Liver (tissue), 9 donors: ENCODE data around the gene CELF4. TPM values are rescaled to one million over a fixed set of nuclear protein-coding genes. Genes with fewer than 3 reads are reported as not detected.

Source experiments
- DNase-seq: peaks from one replicate; pipeline ENCODE4 v3.0.0-alpha.2; 2017; ENCODE audit warnings: low spot score
- H3K27ac ChIP-seq, 2 donors: one replicate each; pipeline ENCODE4 v1.7.0; 2013; ENCODE audit warnings: inconsistent platforms in 2 of 2, low read length in 2 of 2, control low read depth in 1 of 2, low read depth in 1 of 2, mild to moderate bottlenecking in 1 of 2
- H3K27me3 ChIP-seq, 4 donors: one replicate each; pipeline versions ENCODE4 v1.6.1 to v1.7.0; 2013; ENCODE audit warnings: low read length in 3 of 4, inconsistent platforms in 1 of 4, mild to moderate bottlenecking in 1 of 4, moderate library complexity in 1 of 4; ENCODE audit not compliant: control insufficient read depth in 4 of 4, insufficient read depth in 4 of 4
- H3K36me3 ChIP-seq, 4 donors: one replicate each; pipeline versions ENCODE4 v1.6.1 to v1.7.0; 2013; ENCODE audit warnings: low read length in 3 of 4, mild to moderate bottlenecking in 3 of 4, low read depth in 1 of 4, moderate library complexity in 1 of 4; ENCODE audit not compliant: control insufficient read depth in 4 of 4, insufficient read depth in 3 of 4
- H3K4me1 ChIP-seq, 4 donors: one replicate each; pipeline versions ENCODE4 v1.6.1 to v1.7.0; 2013; ENCODE audit warnings: low read length in 3 of 4, mild to moderate bottlenecking in 3 of 4, moderate library complexity in 1 of 4; ENCODE audit not compliant: control insufficient read depth in 4 of 4, insufficient read depth in 4 of 4
- H3K4me3 ChIP-seq, 3 donors: one replicate each; pipeline versions ENCODE4 v1.6.1 to v1.7.0; 2013; ENCODE audit warnings: low read length in 3 of 3, control low read depth in 1 of 3, low read depth in 1 of 3, mild to moderate bottlenecking in 1 of 3
- H3K9ac ChIP-seq, 2 donors: one replicate each; pipeline ENCODE4 v1.7.0; 2013; ENCODE audit warnings: low read length in 2 of 2, mild to moderate bottlenecking in 2 of 2, moderate library complexity in 2 of 2, control low read depth in 1 of 2, low read depth in 1 of 2
- H3K9me3 ChIP-seq, 4 donors: one replicate each; pipeline versions ENCODE4 v1.6.1 to v1.7.0; 2013; ENCODE audit warnings: low read length in 3 of 4; ENCODE audit not compliant: control insufficient read depth in 4 of 4
- GABPA ChIP-seq, 2 donors: IDR thresholded peaks in 1 of 2; conservative IDR thresholded peaks in 1 of 2; 2 replicates each; pipeline ENCODE4 v1.6.1; 2016; ENCODE audit warnings: antibody characterized with exemption in 2 of 2, mild to moderate bottlenecking in 1 of 2, moderate library complexity in 1 of 2
- HNF4A ChIP-seq, 2 donors: conservative IDR thresholded peaks; 2 replicates each; pipeline ENCODE4 v1.6.1; 2016; ENCODE audit warnings: antibody characterized with exemption in 2 of 2, mild to moderate bottlenecking in 2 of 2
- JUND ChIP-seq, 2 donors: IDR thresholded peaks; 2 replicates each; pipeline ENCODE4 v1.6.1; 2016; ENCODE audit warnings: antibody characterized with exemption in 2 of 2
- RXRA ChIP-seq, 2 donors: IDR thresholded peaks; 2 replicates each; pipeline ENCODE4 v1.6.1; 2017 to 2018; ENCODE audit warnings: antibody characterized with exemption in 2 of 2, mild to moderate bottlenecking in 1 of 2
- SP1 ChIP-seq: IDR thresholded peaks from 2 replicates; pipeline ENCODE4 v1.6.1; 2018; ENCODE audit warnings: antibody characterized with exemption, mild to moderate bottlenecking
- TAF1 ChIP-seq: conservative IDR thresholded peaks from 2 replicates; pipeline ENCODE4 v1.6.1; 2016; ENCODE audit warnings: antibody characterized with exemption, mild to moderate bottlenecking
- YY1 ChIP-seq: IDR thresholded peaks from 2 replicates; pipeline ENCODE4 v1.6.1; 2016; ENCODE audit warnings: antibody characterized with exemption, mild to moderate bottlenecking
- WGBS: extraction: QIAGEN DNeasy Blood & Tissue Kit; methylation state at CpG from one replicate; pipeline ENCODE4 v1.1.7; 2013; 5-methylcytosine and 5-hydroxymethylcytosine counted together
- polyA plus RNA-seq, 2 donors: library from polyadenylated mRNA; stranded (reverse) in 1 of 2; unstranded in 1 of 2; fragments of 200-250 nt in 1 of 2; fragments of >200 nt in 1 of 2; fragmentation: Nextera tagmentation in 1 of 2; extraction: Ambion mirVana in 1 of 2; gene quantifications; one replicate each; pipeline versions ENCODE4 v1.2.1 to v1.2.3, GENCODE V29; 2013 to 2015
- total RNA-seq, 2 donors: library from RNA; depleted of rRNA; stranded (reverse); fragments of >200 nt; gene quantifications; one replicate each; pipeline ENCODE4 v1.2.3, GENCODE V29; 2014
- TF ChIP-seq, protein P1 (sequence below): IDR thresholded peaks from 2 replicates; pipeline ENCODE4 v1.6.1; 2016; ENCODE audit warnings: antibody characterized with exemption, mild to moderate bottlenecking
- TF ChIP-seq, protein P2 (sequence below): IDR thresholded peaks from 2 replicates; pipeline ENCODE4 v1.6.1; 2016; ENCODE audit warnings: antibody characterized with exemption
- TF ChIP-seq, protein P3 (sequence below): IDR thresholded peaks from 2 replicates; pipeline ENCODE4 v1.6.1; 2016; ENCODE audit warnings: antibody characterized with exemption
- TF ChIP-seq, protein P4 (sequence below): IDR thresholded peaks from 2 replicates; pipeline ENCODE4 v1.6.1; 2016; ENCODE audit warnings: antibody characterized with exemption
- donor health status: healthy.
- donor health status: healthy.
- donor health status: healthy.
- donor health status: healthy.
- donor health status: healthy.

Gene CELF4
- total and polyA plus RNA-seq, 4 donors, result 0.08 to 0.28 (median 0.21) TPM; not detected in 1

DNA sequence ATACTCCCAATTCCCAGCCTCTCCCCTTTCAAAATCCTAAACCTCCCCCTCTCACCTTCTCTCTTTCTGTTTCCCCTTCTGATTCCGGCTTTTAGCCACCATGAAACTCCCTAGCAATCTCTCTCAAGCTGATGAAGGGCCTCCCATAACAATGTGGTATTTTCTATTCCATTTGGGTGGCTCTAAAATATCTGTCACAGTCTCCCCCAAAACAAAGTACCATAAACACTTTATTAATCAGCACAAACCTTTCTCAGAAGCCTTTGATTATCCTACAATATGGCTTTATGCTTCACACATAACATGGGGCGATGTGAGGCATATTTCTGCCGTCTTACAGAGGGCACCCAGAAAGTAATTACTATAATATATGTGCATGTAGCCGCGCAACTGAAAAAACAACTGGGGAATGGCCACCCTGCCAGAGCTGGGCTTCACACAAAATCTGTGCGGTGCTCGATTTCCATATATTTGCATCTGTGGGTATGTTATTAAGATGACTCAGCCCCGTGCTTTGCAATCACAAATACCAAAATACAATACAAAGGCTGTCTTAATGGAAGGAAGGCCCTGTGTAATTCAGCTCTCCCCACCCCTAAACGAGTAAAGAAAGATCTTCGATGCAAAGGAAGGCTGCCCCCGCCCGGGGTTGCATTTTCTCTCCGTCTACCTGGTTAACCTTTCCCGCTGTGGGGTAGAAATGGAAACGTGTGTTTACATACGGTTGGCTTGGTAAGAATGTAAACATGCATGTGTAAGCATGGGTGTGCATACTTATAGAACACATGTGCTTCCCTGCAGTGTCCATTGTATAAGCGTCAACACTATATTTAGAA lies 81.4 kb downstream of the CELF4 start (continued):
- TF ChIP-seq TAF1, result no peak

DNA sequence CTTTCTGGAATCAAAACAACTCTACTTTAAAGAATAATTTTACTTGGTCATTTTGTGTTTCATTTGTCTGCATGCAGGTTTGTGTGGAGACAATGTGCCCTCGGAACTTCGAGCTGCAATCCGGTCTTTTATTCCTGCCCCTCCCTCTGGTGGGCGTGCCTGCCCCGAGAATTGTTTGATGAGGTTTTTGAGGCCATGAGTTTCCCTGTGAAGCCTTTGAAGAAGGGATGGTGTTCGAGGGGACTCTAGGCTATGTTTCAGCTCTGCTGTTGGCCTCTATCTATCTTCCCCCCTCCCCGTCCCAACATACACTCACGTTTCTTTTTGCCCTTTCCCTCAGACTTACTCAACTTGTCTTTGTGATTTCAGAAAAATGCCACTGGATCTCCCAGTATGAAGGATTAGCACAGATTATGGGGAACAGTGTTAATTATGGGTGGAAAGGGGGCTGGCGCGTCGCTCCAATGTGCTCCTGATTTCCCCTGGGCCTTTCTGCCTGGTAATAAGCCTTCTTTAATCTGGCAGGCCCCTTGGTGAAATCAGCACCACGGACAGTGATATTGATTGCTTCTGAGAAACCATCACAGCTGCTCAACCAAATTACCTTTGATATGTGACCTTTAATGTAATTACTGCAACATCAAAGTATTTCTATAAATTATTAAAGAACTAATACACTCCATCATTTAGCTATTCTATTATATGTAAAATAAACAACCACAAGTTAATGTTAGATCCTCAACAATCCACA lies 82.2 kb downstream of the CELF4 start:
- WGBS, result 37% methylated on average over 12 of the region's 12 CpGs
- peaks cover 0 to 14% (median 3%) of the 10 kb centered on the region in 4 donors for H3K27me3 ChIP-seq
- TF ChIP-seq YY1, result no peak
- TF ChIP-seq, protein P1, sequence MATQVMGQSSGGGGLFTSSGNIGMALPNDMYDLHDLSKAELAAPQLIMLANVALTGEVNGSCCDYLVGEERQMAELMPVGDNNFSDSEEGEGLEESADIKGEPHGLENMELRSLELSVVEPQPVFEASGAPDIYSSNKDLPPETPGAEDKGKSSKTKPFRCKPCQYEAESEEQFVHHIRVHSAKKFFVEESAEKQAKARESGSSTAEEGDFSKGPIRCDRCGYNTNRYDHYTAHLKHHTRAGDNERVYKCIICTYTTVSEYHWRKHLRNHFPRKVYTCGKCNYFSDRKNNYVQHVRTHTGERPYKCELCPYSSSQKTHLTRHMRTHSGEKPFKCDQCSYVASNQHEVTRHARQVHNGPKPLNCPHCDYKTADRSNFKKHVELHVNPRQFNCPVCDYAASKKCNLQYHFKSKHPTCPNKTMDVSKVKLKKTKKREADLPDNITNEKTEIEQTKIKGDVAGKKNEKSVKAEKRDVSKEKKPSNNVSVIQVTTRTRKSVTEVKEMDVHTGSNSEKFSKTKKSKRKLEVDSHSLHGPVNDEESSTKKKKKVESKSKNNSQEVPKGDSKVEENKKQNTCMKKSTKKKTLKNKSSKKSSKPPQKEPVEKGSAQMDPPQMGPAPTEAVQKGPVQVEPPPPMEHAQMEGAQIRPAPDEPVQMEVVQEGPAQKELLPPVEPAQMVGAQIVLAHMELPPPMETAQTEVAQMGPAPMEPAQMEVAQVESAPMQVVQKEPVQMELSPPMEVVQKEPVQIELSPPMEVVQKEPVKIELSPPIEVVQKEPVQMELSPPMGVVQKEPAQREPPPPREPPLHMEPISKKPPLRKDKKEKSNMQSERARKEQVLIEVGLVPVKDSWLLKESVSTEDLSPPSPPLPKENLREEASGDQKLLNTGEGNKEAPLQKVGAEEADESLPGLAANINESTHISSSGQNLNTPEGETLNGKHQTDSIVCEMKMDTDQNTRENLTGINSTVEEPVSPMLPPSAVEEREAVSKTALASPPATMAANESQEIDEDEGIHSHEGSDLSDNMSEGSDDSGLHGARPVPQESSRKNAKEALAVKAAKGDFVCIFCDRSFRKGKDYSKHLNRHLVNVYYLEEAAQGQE, result peak; percentile 99
- no peaks in the 10 kb centered on the region for H3K9me3 ChIP-seq
- no peak overlapping the region for H3K27ac ChIP-seq
- no peak overlapping the region for H3K4me3 ChIP-seq
- no peak for DNase-seq
- H3K4me1 ChIP-seq, result peaks cover 0 to 15% (median 1%) of the 10 kb centered on the region in 4 donors
- H3K9ac ChIP-seq, result no peak overlapping the region
- H3K36me3 ChIP-seq, result no peaks in the 10 kb centered on the region

DNA sequence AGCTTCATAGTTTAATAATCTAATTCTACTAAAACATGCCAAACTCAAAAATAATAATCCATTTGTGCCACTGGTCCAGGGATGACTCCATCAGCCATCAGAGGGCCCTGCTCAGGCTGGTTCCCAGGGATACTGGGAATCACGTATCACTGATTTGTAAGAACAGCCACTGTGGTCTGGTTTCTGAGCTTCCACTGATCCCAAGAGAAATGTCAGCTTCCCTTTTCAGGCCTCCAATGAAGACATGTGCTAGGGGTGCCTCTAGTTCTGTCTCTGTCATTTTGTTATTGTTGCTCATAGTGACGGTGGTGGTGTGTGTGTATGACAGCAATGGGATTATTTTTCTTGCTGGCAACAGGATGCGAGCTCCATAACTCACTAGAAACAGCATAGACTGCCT lies 83.2 kb downstream of the CELF4 start:
- no peak overlapping the region for H3K27ac ChIP-seq
- 60% methylated on average over 3 of the region's 3 CpGs for WGBS
- no peaks in the 10 kb centered on the region for H3K36me3 ChIP-seq
- H3K9me3 ChIP-seq, result no peaks in the 10 kb centered on the region
- H3K27me3 ChIP-seq, result peaks cover 0 to 14% (median 3%) of the 10 kb centered on the region in 4 donors
- peaks cover 0 to 10% (median 1%) of the 10 kb centered on the region in 4 donors for H3K4me1 ChIP-seq
- H3K9ac ChIP-seq, result no peak overlapping the region
- H3K4me3 ChIP-seq, result no peak overlapping the region
- TF ChIP-seq, protein P2, sequence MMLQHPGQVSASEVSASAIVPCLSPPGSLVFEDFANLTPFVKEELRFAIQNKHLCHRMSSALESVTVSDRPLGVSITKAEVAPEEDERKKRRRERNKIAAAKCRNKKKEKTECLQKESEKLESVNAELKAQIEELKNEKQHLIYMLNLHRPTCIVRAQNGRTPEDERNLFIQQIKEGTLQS, result no peak
- TF ChIP-seq GABPA (IDR thresholded peaks at IDR 0.05 in 1 of 2, conservative IDR thresholded peaks at IDR 0.05 in 1 of 2), result no peak
- no peak for TF ChIP-seq SP1
- TF ChIP-seq HNF4A (conservative IDR thresholded peaks at IDR 0.05), result no peak
- TF ChIP-seq YY1, result no peak
- no peak for TF ChIP-seq RXRA (IDR thresholded peaks at IDR 0.05)
- TF ChIP-seq TAF1, result no peak
- TF ChIP-seq, protein P3, sequence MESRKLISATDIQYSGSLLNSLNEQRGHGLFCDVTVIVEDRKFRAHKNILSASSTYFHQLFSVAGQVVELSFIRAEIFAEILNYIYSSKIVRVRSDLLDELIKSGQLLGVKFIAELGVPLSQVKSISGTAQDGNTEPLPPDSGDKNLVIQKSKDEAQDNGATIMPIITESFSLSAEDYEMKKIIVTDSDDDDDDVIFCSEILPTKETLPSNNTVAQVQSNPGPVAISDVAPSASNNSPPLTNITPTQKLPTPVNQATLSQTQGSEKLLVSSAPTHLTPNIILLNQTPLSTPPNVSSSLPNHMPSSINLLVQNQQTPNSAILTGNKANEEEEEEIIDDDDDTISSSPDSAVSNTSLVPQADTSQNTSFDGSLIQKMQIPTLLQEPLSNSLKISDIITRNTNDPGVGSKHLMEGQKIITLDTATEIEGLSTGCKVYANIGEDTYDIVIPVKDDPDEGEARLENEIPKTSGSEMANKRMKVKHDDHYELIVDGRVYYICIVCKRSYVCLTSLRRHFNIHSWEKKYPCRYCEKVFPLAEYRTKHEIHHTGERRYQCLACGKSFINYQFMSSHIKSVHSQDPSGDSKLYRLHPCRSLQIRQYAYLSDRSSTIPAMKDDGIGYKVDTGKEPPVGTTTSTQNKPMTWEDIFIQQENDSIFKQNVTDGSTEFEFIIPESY, result no peak
- TF ChIP-seq, protein P4, sequence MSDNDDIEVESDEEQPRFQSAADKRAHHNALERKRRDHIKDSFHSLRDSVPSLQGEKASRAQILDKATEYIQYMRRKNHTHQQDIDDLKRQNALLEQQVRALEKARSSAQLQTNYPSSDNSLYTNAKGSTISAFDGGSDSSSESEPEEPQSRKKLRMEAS, result no peak
- TF ChIP-seq JUND (IDR thresholded peaks at IDR 0.05), result no peak
- no peak for DNase-seq
